Glomerular endothelial cell (primary cell): ENCODE data around the gene C19orf18. TPM values are rescaled to one million over a fixed set of nuclear protein-coding genes. Genes with fewer than 3 reads are reported as not detected.
"Not testable (repeated sequence)": the region's sequence is repeated elsewhere in the genome, so short reads cannot be mapped to it uniquely, and the experiment has no call there.

Experiments
- DNase-seq: peaks from one replicate; pipeline ENCODE4 v3.0.0-alpha.2; 2011; ENCODE audit warnings: low read depth, low spot score; ENCODE audit errors: extremely low read depth
- total RNA-seq: library from RNA; depleted of rRNA; stranded (reverse); fragments of >200 nt; gene quantifications from 2 replicates; pipeline ENCODE4 v1.2.3, GENCODE V29; 2015

Gene C19orf18
- not detected in 2 replicates for total RNA-seq

- DNase-seq: no peak
Measured at GRCh38 chr19:57974434-57974833, at the start of gene C19orf18. Gene C19orf18, minus strand, starts transcription at chr19:57974534. Its CDS starts 102 bp downstream, at chr19:57974432.

- DNase-seq: no peak
Measured at GRCh38 chr19:58022283-58022660, 47.9 kb upstream of the C19orf18 start.

GRCh38 chr19:58021541-58022282, 47.4 kb upstream of the C19orf18 start:
- no peak for DNase-seq

- no peak for DNase-seq
Measured at GRCh38 chr19:58020129-58020528, 45.8 kb upstream of the C19orf18 start.

GRCh38 chr19:58014141-58014540, 39.8 kb upstream of the C19orf18 start:
- no peak for DNase-seq

- no peak for DNase-seq
Measured at GRCh38 chr19:58010507-58010906, 36.2 kb upstream of the C19orf18 start.

- no peak for DNase-seq
Measured at GRCh38 chr19:58009666-58010301, 35.5 kb upstream of the C19orf18 start.

GRCh38 chr19:58009301-58009665, 34.9 kb upstream of the C19orf18 start:
- DNase-seq: no peak

GRCh38 chr19:58008877-58009276, 34.5 kb upstream of the C19orf18 start:
- not testable (repeated sequence) for DNase-seq

- no peak for DNase-seq
Measured at GRCh38 chr19:58007285-58007684, 33.0 kb upstream of the C19orf18 start.

GRCh38 chr19:58003174-58003828, 29.0 kb upstream of the C19orf18 start:
- DNase-seq: no peak

- no peak for DNase-seq
Measured at GRCh38 chr19:58002384-58003173, 28.2 kb upstream of the C19orf18 start, which contains the start of gene ZNF606. Gene ZNF606, minus strand, starts transcription at chr19:58002820. Its CDS starts 1,501 bp downstream, at chr19:58001319.

- no peak for DNase-seq
Measured at GRCh38 chr19:58001895-58002369, 27.6 kb upstream of the C19orf18 start.

- no peak for DNase-seq
Measured at GRCh38 chr19:58000677-58001076, 26.3 kb upstream of the C19orf18 start.

- no peak for DNase-seq
Measured at GRCh38 chr19:57992841-57993240, 18.5 kb upstream of the C19orf18 start.

- DNase-seq: no peak
Measured at GRCh38 chr19:57978586-57979289, 4.4 kb upstream of the C19orf18 start.

GRCh38 chr19:57964761-57965160, 9.6 kb downstream of the C19orf18 start:
- DNase-seq: no peak

- DNase-seq: no peak
Measured at GRCh38 chr19:57961785-57962184, 12.5 kb downstream of the C19orf18 start.

- no peak for DNase-seq
Measured at GRCh38 chr19:57954996-57955395, 19.3 kb downstream of the C19orf18 start.

- DNase-seq: no peak
Measured at GRCh38 chr19:57949702-57950101, 24.6 kb downstream of the C19orf18 start.
